Gastroesophageal sphincter (tissue), 2 donors: ENCODE measurements around the gene GALNT18.

ENCODE experiments used
- POLR2A ChIP-seq, 2 donors: fragments of 450-650 bp; IDR thresholded peaks; one replicate each; pipeline ENCODE4 v1.6.1; 2017; ENCODE audit warnings: antibody characterized with exemption in 2 of 2, mild to moderate bottlenecking in 2 of 2, moderate library complexity in 1 of 2
- POLR2AphosphoS5 ChIP-seq: sonication (generic); formaldehyde crosslinking; IDR thresholded peaks from one replicate; pipeline ENCODE4 v1.6.1; 2017; ENCODE audit warnings: antibody characterized with exemption

- TF ChIP-seq POLR2AphosphoS5: no peak
- no peak for TF ChIP-seq POLR2A (IDR thresholded peaks at IDR 0.05)
These were observed 341.0 kb downstream of the GALNT18 start for GRCh38 chr11:11280826-11281225.
